NB4 (cell line): Measurements from ENCODE around the gene PPP1R9B.

Experiments
- CTCF ChIP-seq: IDR thresholded peaks from one replicate; pipeline ENCODE4 v1.5.1; 2012; ENCODE audit warnings: low read depth, low read length
- MAX ChIP-seq: IDR thresholded peaks from 2 replicates; pipeline ENCODE4 v1.6.1; 2011; ENCODE audit warnings: low read depth, low read length
- POLR2A ChIP-seq: IDR thresholded peaks from 2 replicates; pipeline ENCODE4 v1.6.1; 2011; ENCODE audit warnings: mild to moderate bottlenecking; ENCODE audit not compliant: insufficient read length; ENCODE audit errors: extremely low read depth

GRCh38 chr17:50171371-50172071, 21.0 kb upstream of the PPP1R9B start:
- TF ChIP-seq CTCF (no peak), MAX (no peak), POLR2A (no peak)
